ENCODE data around the gene F7.

F7 gene

GRCh38 chr13:113122550-113123225 is 17.1 kb downstream of the F7 start, which contains the start of gene F10:
F10 (plus strand) TSS chr13:113122799; CDS start chr13:113122856, 57 bp downstream.
- no peak within 1 kb of the TSS for H3K9ac ChIP-seq (ENCODE audit: low read length)
- H3K4me3 ChIP-seq (ENCODE audit: low read length): no peak within 1 kb of the TSS
- no peak within 1 kb of the TSS for H3K4me2 ChIP-seq (ENCODE audit: low read length)
- no peaks in the 10 kb centered on the region for H3K27me3 ChIP-seq (ENCODE audit: low read depth, low read length)
- no peak within 1 kb of the TSS for H2AFZ ChIP-seq (ENCODE audit: low read depth, low read length)
- H3K79me2 ChIP-seq (ENCODE audit: low read length): no peaks in the 10 kb centered on the region
- no peaks in the 10 kb centered on the region for H3K36me3 ChIP-seq (replicated peaks; ENCODE audit: low read depth, low read length)
- peaks cover 2% of the 10 kb centered on the region; the same call in 1 of the 2 replicates for H3K4me1 ChIP-seq (ENCODE audit: low read length)
- H3K9me3 ChIP-seq (ENCODE audit: insufficient read depth, low read length): no peaks in the 10 kb centered on the region
- H3K27ac ChIP-seq (ENCODE audit: low read length): no peak within 1 kb of the TSS
- TF ChIP-seq EZH2phosphoT487 (IDR thresholded peaks at IDR 0.05; ENCODE audit: low read depth) (no peak), CTCF (IDR thresholded peaks at IDR 0.05; ENCODE audit: low read depth, low read length) (no peak)
- H4K20me1 ChIP-seq (ENCODE audit: insufficient read depth, low read length): no peaks in the 10 kb centered on the region

- H3K79me2 ChIP-seq (ENCODE audit: low read length): no peaks in the 10 kb centered on the region
- no peak overlapping the region for H3K27ac ChIP-seq (ENCODE audit: low read length)
- no peaks in the 10 kb centered on the region for H3K27me3 ChIP-seq (ENCODE audit: low read depth, low read length)
- no peak overlapping the region for H3K4me2 ChIP-seq (ENCODE audit: low read length)
- no peak overlapping the region for H3K4me3 ChIP-seq (ENCODE audit: low read length)
- no peaks in the 10 kb centered on the region for H3K36me3 ChIP-seq (replicated peaks; ENCODE audit: low read depth, low read length)
- H3K9me3 ChIP-seq (ENCODE audit: insufficient read depth, low read length): no peaks in the 10 kb centered on the region
- peaks cover 9% of the 10 kb centered on the region; the same call in 1 of the 2 replicates for H3K4me1 ChIP-seq (ENCODE audit: low read length)
- no peak overlapping the region for H3K9ac ChIP-seq (ENCODE audit: low read length)
- TF ChIP-seq EZH2phosphoT487 (IDR thresholded peaks at IDR 0.05; ENCODE audit: low read depth) (no peak), CTCF (IDR thresholded peaks at IDR 0.05; ENCODE audit: low read depth, low read length) (peak; percentile 46)
- no peaks in the 10 kb centered on the region for H4K20me1 ChIP-seq (ENCODE audit: insufficient read depth, low read length)
- no peak overlapping the region for H2AFZ ChIP-seq (ENCODE audit: low read depth, low read length)
Measured at GRCh38 chr13:113123226-113124201, 17.9 kb downstream of the F7 start.

GRCh38 chr13:113124211-113124970 is 18.8 kb downstream of the F7 start:
- no peak overlapping the region for H3K27ac ChIP-seq (ENCODE audit: low read length)
- H3K4me1 ChIP-seq (ENCODE audit: low read length): peaks cover 9% of the 10 kb centered on the region; the same call in 1 of the 2 replicates
- H3K4me2 ChIP-seq (ENCODE audit: low read length): no peak overlapping the region
- H3K4me3 ChIP-seq (ENCODE audit: low read length): no peak overlapping the region
- H4K20me1 ChIP-seq (ENCODE audit: insufficient read depth, low read length): no peaks in the 10 kb centered on the region
- no peaks in the 10 kb centered on the region for H3K27me3 ChIP-seq (ENCODE audit: low read depth, low read length)
- no peaks in the 10 kb centered on the region for H3K79me2 ChIP-seq (ENCODE audit: low read length)
- no peaks in the 10 kb centered on the region for H3K9me3 ChIP-seq (ENCODE audit: insufficient read depth, low read length)
- TF ChIP-seq CTCF (IDR thresholded peaks at IDR 0.05; ENCODE audit: low read depth, low read length) (no peak), EZH2phosphoT487 (IDR thresholded peaks at IDR 0.05; ENCODE audit: low read depth) (no peak)
- no peak overlapping the region for H2AFZ ChIP-seq (ENCODE audit: low read depth, low read length)
- no peaks in the 10 kb centered on the region for H3K36me3 ChIP-seq (replicated peaks; ENCODE audit: low read depth, low read length)
- H3K9ac ChIP-seq (ENCODE audit: low read length): no peak overlapping the region
